Stimulated activated naive CD8-positive, alpha-beta T cell treated with anti-CD3 and anti-CD28 coated beads, Interleukin-15, Interleukin-2, amounts not matched to agents 100 U/mL and 50 U/mL, for 24 hours (primary cell): ENCODE data around the gene DNAJB1.
"Not testable (repeated sequence)": the region's sequence is repeated elsewhere in the genome, so short reads cannot be mapped to it uniquely, and the experiment has no call there.

Experiments
- ATAC-seq: fragments of 150-1000 bp; cut with Tn5 transposase; one replicate; pipeline ENCODE4 v1.10.0; 2021
- DNase-seq: peaks from one replicate; pipeline ENCODE4 v3.0.0; 2021

DNAJB1 gene

DNA sequence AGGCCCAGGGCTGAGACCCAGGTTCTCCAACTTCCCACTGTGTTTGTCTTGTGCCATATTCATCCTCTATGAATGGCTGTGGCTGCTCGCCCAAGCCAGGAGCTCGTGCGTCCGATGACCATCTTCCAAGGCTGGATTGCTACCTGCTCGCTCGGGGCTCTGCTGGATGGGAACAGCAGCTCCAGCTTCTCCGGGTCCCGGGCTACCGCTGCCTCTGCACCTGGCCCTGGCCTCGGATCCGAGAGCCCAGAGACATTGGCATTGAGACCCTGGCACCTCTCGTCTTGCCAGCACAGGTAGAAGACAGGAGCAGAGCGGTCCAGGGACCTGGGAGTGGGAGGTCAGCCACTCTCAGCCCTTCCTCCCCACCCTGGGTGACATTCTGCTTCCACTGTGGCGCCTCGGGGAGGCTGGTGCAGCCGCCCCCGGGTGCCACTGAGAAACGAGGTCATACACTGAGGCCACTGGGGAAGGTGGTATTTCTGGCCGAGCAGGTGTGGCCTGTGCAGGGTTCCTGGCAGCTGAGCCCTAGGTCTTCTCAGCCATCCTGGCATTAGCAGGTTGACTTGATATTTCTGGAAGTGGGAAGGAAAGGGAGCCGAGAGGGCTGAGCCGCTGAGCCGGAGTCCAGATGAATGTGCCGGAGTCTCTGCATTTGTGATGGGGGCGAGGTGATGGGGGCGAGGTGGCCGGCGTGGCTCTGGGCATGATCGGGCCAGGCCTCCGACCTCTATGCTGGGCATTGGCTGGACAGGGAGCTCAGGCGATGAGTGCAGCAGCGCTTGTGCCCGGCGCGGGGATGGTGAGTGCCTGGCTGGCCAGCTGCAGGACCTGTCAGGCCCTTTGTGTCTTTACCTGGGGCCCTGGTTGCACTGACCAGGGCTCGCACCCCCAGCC lies 35.1 kb upstream of the DNAJB1 start:
- ATAC-seq (no peak), DNase-seq (no peak)

DNA sequence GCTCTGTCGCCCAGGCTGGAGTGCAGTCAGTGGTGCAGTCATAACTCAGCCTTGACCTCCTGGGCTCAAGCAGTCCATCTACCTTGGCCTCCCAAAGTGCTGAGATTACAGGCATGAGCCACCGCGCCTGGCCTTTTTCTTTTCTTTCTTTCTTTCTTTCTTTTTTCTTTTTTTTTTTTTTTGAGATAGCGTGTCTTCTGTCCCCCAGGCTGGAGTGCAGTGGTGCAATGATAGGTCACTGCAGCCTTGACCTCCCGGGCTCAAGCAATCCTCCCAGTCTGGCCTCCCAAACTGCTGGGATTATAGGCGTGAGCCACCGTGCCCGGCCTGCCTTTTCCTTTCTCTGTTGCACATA lies 33.8 kb upstream of the DNAJB1 start:
- DNase-seq, ATAC-seq: not testable (repeated sequence)

DNA sequence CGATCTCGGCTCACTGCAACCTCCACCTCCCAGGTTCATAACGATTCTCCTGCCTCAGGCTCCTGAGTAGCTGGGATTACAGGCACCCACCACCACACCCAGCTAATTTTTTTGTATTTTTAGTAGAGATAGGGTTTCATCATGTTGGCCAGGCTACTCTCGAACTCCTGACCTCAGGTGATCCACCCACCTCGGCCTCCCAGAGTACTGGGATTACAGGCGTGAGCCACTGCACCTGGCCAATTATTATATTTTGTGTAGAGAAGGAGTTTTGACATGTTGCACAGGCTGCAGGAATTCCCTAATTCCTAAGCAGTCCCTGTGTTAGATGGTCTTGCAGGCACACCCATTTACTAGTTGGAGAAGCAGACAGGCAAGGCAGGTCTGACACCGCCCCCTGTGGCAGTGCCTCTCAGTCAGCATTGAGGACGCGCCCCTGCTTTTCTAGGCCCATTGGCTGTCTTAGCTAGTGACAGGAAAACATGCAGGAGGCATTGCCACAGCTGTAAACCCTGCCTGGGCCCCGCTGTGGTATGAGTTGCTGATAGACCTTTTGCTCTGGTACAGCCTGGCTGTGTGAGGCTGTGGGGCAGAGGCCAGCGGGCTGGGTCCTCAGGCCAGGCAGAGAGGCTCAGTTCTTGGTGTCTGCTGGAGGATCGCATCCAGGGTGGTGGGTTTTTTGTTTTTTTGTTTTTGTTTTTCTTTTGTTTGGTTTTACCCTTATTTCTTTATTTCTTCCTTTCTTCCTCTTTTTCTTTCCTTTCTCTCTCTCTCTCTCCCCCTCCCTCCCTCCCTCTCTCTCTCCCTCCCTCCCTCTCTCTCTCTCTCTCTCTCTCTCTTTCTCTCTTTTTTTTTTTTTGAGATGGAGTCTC lies 33.2 kb upstream of the DNAJB1 start:
- peak; percentile 92 for ATAC-seq
- DNase-seq: peak; percentile 68

DNA sequence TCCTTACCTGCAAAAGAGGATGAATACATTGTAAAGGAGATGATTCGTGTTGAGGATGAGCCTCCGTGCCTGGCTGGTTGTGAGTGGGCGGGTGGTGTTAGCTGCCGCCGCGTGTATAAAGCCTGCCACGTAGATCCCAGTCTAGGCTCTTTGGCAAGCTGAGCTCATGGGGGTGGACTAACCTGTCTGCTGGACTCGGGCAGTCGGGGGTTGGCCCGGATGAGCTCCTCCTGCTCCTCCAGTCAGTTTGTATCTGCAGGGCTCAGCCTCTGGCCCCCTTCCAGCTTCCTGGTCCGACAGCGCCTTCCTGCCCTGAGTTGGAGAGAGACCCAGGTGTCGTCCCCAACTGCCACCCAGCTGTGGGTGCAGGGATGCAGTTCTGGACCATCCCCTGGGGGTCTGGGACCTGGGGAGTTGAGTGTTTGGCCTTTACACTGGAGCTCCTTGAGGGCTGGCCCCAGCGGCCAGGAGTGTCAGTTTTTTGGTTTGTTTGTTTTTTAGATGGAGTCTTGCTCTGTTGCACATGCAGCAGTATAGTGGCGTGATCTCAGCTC lies 32.1 kb upstream of the DNAJB1 start:
- ATAC-seq (no peak), DNase-seq (no peak)

DNA sequence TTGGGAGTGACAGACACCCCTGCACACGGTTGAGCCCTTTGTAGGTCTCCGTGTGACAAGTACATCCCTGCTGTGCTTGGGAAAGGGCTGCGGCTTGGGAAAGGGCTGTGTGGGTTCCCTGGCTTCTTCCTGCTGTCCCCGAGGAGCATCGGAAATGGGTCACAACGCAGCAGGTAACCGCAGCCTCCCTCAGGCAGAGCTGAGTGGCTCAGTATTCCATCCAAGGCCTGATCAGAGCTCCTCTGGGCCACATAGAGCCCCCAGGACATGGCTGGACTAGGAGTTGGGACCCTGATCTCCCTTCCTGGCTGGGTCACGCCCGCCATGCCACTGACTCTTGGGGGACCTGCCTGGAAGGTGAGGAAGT lies 27.5 kb upstream of the DNAJB1 start:
- ATAC-seq: no peak
- no peak for DNase-seq

DNA sequence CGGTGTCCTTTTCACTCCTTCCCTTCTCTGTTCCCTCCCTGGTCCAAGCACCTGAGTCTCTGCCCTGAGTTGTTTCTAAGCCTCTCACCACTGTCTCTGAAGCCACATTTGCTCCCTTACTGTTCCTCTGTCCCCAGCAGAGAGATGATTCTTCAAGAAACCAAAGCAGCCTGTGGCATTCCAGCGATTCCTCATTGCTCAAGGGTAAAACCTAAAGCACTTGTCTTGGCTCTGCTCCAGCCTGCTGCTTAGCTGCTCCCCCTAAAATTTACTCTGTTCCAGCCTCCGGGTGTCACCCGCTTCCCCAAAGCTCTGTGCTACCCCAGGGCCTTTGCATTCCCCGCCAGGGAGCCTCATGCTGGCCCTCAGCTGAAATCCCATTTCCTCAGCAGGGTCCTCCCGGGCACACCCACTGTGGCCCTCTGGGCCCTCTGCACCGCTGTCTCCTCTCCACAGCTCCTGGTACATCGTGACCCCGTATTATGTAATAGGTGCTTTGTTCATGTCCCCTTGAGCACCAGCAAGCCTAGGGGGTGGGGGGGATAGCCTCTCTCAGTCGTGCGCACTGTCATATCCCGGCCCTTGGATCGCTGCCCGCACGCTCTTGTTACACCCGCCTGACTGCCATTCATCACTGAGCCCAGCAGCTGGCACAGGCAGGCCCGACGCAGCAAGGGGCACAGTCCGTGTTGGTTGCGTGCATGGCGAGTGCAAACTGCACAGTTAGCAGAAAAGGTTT lies 26.9 kb upstream of the DNAJB1 start:
- no peak for DNase-seq
- no peak for ATAC-seq

DNA sequence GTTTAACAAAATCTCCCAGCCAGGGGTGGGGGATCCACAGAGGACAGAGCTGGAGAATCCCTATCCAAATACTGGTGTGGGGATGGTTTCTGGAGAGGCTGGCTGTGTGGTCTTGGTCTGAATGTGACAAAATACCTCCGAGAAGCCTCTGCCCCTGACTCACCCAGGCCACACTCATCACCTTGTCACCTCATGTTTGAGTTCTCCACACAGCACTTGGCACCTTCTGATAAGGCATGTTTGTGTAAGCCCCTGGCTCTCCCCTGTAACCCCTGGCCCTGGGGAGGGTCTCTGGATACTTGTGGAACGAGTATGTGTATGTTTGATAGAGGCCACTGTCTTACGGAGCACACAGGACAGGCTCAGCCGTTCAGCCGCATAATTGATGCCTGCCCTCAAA lies 25.9 kb upstream of the DNAJB1 start:
- no peak for ATAC-seq
- DNase-seq: no peak

DNA sequence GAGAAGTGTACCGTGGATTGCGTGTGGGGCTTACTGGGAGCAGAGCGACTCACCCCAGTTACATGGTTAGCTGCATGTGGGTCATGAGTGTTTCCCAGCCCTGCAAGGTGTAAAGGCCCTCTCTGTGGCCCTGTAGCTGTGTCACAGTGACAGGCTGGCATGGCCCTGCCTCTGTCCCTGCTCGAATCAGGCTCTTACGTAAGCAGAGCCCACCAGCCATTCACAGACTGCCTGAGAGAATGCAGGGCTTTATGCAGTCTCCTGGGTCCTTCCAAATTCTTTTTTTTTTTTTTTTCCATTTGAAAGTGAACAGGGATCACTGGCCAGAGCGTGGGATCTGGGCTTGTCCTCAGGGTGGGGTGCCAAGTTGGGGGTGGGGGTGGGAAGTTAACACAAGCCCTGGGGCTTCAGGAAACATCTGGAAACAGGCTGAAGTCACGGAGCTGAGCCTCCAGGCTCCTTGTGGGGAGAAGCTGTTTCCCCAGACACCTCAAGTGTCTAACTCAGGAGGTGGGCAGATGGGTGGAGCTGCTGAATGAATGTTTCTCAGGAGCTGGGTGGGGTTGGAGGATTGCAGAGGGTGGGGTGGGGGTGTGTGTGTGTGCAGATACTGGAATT lies 24.6 kb upstream of the DNAJB1 start:
- DNase-seq (no peak), ATAC-seq (peak; percentile 56)

DNA sequence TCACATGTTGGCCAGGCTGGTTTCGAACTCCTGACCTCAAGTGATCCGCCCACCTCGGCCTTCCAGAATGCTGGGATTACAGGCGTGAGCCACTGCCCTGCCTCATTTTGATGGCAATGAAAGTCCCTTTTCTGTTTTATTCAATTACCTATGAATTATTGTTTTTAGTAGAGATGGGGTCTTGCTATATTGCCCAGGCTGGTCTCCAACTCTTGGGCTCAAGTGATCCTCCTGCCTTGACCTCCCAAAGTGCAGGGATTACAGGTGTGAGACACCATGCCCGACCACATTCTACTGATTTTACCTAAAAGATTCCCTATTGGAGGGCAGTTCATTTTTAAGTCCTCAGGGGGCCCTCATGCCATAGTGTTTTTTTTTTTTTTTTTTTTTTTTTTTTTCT lies 23.8 kb upstream of the DNAJB1 start:
- not testable (repeated sequence) for DNase-seq, ATAC-seq

DNA sequence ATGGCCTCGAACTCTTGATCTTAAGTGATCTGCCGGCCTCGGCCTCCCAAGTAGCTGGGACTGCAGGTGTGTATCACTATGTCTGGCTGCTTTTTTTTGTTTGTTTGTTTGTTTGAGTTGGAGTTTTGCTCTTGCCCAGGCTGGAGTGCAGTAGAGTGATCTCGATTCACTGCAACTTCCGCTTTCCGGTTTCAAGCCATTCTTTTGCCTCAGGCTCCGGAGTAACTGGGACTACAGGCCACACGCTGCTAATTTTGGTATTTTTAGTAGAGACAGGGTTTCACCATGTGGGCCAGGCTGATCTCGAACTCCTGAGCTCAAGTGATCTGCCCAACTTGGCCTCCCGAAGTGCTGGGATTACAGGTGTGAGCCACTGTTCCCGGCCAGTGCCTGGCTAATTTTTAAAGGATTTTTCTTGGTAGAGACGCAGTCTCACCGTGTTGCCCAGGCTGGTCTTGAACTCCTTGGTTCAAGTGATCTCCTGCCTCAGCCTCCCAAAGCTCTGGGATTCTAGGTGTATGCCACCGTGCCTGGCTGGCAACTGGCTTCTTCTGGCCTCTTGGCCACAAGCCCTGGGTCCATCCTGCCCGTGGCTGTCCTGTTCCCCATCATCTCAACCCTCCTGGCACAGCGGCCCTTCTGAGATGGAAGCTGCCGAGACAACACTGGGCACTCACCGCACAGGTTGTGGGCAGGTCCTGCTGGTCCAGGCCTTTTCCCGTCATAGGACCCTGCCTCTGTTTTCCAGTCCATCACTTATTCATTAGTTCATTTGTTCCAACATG lies 22.7 kb upstream of the DNAJB1 start:
- no peak for ATAC-seq
- DNase-seq: no peak

DNA sequence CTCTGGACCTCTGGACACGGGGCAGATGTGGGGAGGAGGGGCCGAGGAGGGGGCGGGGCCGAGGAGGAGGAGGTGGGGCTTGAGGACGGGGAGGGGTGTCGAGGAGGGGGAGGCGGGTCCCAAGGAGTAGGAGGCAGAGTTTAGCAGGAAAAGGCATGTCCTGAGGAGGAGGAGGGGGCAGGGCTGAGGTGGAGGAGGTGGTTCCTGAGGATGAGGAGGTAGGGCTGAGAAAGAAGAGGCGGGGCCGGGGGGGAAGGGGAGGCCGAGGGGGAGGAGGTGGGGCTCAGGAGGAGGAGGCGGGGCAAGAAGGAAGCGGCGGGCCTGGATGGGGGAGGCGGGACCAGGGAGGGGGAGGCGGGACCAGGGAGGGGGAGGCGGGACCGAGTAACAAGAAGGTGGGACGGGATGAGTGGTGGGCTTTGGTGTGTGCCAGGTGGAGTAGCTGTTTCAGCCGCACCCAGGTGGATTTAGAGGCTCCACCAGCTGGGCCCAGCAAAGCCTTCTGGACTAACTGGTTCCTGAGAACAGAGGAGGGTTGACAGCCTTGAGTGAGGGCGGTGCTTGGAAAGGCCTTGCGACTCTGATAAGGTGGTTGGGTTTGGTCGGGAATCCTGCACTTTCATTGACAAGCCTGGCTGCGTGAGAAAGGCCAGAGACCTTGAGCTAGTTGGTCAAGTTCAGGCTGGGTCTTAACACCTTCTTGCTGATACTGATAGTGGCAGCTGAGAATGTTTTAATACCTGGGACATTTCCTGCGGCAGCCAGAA lies 18.9 kb upstream of the DNAJB1 start:
- peak; percentile 60 for DNase-seq
- peak; percentile 50 for ATAC-seq

DNA sequence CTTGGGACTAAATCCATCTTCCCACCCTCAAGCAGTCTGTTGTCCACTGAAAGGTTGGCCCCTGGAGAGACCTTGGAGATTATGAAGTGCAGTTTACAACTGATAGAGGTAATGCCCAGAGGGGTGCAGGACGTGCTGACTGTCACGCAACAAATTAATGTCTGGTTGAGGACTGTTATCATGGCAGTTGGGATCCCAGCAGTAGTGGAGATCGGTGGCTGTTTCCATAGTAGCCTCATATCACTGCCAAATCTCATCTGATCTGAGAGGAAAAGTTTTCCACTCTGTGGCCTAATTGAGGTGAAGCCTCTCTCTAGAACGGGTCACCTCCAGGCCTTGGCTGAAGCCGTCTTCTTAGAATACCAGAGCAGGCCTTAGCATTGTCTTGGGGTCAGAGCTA lies 15.3 kb upstream of the DNAJB1 start:
- ATAC-seq (no peak), DNase-seq (no peak)

DNA sequence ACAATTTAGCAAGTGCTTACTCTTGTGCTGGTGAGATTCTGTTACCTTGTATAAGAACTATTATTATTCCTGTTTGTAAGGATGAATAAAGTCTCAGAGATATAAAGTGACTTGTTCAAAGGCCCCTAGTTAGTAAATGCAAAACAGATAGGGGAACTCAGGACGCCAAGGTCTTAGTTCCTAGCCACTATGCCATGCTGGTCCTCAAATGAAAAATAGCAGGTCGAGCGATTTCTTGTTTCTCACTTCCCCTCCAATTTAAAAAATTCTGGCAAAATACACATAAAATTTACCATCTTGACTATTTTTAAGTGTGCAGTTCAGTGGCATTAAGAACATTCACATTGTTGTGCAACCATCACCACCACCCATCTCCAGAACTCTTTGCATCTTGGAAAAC lies 12.3 kb upstream of the DNAJB1 start:
- no peak for ATAC-seq

DNA sequence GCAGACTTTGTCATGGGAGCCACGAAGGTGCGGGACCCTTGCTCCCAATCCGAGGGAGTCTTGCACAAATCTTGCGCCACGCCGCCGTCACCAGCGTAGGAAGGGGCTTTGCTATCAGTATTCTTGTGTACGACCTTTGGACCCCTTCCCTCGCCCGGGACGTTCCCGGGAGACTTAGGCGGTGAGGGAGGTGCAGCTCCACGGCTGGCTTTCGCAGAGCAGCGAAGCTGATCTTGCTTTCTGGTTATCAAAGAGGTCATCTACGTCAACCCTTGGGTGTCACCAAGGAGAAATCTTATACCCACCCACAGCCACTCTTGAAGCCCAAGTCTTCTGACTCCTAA lies 11.8 kb upstream of the DNAJB1 start:
- ATAC-seq: no peak
- no peak for DNase-seq

More for the DNA sequence above, 12.3 kb upstream of the DNAJB1 start:
- no peak for DNase-seq

DNA sequence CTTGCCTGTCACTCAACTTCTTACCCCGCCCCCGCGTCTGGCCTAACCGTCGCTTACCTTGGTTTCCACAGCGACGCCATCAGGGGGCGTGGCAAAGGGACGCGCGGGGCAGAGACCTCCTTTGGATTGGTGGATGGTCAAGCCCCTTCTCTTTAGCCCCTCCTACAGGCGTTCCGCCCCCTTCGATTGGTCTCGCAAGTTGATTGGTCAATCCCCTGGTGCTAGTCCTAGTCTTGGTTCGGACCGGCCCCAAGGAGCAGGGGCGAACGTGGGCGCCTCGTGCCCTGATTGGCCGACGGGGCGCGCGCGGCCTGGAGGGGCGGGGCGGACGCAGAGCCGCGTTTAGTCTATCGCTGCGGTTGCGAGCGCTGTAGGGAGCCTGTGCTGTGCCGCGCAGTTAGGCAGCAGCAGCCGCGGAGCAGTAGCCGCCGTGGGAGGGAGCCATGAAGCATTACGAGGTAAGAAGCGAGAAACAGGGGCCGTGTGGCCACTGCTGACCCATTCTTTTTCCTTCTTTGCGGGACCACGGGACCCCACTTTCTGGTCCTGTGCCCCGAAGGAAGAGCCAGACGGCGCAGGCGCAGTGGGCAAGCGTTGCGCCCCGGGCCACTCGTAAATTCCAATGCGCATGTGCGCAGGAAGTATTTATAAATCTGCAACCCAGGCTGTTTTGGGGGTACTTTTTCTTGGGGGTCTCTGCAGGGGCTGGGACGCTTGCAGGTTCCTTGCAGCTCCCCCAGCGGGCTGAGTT lies 11.2 kb upstream of the DNAJB1 start, which contains the start of gene TECR:
Gene TECR, plus strand, starts transcription at position 341 of the 751 bp plus-strand sequence. Its CDS starts 103 bp downstream, at position 444.
- peak; percentile 98 for ATAC-seq
- DNase-seq: peak; percentile 100

DNA sequence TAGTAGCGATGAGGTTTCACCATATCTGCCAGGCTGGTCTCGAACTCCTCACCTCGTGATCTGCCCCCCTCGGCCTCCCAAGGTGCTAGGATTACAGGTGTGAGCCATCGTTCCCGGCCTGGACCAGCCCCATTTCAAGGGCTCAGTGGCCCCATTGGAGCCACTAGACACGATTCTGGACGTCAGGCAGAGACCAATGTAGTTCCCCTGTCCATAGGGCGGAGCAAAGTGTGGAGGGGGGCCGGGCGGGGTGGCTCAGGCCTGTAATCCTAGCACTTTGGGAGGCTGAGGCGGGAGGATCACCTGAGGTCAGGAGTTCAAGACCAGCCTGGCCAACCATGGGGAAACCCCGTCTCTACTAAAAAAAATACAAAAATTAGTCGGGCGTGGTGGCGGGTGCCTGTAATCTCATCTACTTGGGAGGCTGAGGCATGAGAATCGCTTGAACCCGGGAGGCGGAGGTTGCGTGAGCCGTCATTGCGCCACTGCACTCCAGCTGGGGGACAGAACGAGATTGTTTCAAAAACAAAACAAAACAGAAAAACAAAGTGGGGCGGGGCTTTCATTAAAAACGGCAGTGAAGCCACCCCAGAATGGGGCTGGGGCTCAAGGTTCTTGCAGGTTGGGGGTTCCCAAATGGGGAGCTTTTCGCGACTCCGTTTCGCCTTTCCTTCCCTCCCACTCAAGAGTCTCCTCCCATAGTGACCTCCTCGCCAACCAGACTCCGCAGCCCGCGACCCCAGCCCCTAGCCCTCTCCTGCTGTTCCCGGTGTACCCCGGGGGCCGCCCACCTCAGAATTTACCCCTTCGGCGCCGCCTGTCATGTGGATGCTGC lies 10.4 kb upstream of the DNAJB1 start:
- no peak for ATAC-seq
- no peak for DNase-seq

DNA sequence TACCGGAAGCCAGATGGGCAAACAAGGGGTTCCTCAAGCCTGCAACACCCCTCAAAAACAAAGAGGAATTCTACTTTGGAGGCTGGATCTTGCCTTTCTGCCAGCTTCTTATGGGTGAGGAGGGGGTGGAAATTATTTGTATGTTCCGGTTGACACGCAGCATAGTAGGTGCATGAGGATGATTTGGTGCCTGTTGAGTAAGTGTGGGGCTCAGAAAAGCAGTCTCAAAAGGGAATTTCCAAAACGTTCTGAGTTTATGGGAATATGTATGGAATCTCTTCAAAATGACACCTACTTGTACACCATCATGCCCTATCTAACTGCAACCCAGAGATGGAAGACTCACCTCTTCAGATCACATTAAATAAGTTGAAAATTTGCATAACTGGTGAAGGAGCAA lies 8.2 kb upstream of the DNAJB1 start:
- DNase-seq: no peak
- ATAC-seq: no peak

DNA sequence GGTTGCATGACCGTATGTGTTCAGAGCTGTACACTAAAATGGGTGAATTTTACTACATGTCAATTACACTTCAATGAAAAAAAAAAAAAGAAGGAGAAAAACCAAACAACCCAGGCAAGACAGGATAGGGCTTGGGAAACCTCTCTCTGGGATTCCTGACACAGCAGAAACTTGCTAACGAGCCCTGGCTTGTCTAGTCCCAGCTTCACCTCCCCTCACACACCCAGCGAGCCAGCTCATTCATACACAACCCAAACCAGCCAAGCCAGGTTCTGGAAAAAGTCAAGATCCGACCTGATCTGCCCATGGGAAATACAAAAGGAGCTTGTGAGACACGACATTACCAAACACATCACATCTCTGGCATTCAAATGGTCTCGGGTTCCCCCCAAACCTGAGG lies 7.5 kb upstream of the DNAJB1 start:
- no peak for DNase-seq
- ATAC-seq: no peak

DNA sequence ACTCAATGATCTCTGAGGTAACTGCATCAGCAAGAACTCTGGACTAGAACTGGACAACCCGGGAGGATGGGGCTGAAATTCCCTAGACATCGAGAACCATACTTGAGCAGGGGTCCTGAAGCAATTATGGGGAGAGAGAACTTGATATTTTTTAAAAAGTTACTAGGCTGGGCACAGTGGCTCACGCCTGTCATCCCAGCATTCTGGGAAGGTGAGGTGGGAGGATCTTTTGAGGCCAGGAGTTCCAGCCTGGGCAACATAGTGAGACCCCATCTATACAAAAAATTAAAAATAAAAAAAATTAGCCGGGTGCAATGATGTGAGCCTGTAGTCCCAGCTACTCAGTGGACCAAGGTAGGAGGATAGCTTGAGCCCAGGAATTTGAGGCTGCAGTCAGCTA lies 2.3 kb upstream of the DNAJB1 start:
- no peak for ATAC-seq
- no peak for DNase-seq
